Putamen (tissue), 1 donor: ENCODE measurements around the gene KIF3B.
A peak's percentile ranks its signal among the peaks of the same experiment; 100 is the strongest.
"Not testable (repeated sequence)": the region's sequence is repeated elsewhere in the genome, so short reads cannot be mapped to it uniquely, and the experiment has no call there.

Experiments used
- DNase-seq: peaks from one replicate; pipeline ENCODE4 v3.0.0-alpha.2; 2016; ENCODE audit warnings: low spot score

Gene KIF3B

GRCh38 chr20:32277361-32278198 is at the start of gene KIF3B:
Gene KIF3B, plus strand, starts transcription at chr20:32277651. Its CDS starts 32,127 bp downstream, at chr20:32309778.
- peak; percentile 88 for DNase-seq

DNA sequence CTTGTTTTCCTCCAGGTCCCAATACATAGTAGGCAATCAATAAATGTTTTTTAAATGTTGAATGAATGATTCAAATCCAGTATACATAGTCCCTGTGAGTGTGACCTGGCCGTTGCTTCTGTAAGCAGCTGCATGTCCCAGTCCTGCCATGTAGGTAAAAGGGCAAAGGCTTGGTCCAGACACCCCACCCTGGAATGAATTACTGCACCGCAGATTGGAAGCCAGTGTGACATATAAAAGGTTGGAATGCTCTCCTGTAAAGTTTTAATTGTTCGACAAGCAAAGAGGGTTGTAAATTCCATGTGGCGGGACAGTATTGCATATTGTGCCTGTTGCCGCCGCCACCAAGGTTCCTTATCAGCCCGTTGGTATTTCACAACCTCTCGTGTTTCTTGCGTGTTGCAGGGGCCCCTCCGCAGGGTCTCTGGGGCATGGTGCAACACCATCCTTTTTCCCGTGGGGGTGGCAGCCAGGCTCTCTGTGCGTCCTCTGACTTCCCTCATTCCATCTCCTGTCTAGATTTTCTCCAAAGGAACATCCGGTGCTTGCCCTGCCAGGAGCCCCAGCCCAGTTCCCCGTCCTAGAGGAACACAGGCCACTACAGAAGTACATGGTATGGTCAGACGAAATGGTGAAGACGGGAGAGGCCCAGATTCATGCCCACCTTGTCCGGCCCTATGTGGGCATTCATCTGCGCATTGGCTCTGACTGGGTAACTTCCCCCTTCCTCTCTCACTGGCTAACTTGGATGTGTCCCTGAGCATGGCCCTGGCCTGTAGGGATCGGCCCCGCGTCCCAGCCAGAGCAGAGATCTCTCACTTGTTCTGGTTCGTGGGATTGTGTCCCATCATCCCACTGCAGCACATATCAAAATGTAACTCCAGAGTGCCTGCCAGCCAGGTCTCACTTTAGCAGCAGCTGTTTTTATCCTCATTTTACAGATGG is 49.4 kb upstream of the KIF3B start:
- no peak for DNase-seq

DNA sequence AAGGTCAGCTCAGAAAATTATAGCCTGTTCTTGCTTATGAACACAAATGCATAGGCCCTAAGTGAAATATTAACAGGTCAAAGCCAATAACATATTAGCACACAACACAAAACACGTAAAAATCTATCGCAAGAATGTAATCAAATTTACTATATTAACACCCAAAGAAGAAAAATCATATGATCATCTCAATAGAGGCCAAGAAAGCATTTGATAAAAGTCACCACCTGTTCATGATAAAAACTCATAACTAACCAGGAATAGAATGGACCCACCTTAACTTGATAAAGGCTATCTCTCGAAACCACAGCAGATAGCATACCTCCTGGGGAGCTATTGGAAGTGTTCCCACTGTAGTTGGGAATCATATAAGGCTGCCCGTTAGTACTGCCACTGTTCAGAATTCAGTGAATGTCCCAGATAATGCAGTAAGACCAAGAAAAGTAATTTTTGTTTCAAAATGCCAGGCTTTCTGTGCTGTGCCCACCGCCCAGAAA is 48.2 kb upstream of the KIF3B start:
- DNase-seq: no peak

DNA sequence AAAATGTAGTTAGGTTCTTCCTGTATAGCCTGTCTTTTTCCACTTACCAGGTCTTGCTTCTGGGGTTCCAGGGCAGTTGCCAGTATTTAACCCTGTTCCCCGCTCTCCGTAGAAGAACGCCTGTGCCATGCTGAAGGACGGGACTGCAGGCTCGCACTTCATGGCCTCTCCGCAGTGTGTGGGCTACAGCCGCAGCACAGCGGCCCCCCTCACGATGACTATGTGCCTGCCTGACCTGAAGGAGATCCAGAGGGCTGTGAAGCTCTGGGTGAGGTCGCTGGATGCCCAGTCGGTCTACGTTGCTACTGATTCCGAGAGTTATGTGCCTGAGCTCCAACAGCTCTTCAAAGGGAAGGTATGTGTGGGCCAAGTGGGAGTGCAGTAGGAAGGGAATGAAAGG is 46.7 kb upstream of the KIF3B start:
- no peak for DNase-seq

- DNase-seq: no peak
These were observed 46.2 kb upstream of the KIF3B start for GRCh38 chr20:32231245-32231644.

GRCh38 chr20:32231847-32232246 is 45.6 kb upstream of the KIF3B start:
- DNase-seq: peak; percentile 30

GRCh38 chr20:32232326-32232886 is 45.0 kb upstream of the KIF3B start:
- DNase-seq: no peak

DNA sequence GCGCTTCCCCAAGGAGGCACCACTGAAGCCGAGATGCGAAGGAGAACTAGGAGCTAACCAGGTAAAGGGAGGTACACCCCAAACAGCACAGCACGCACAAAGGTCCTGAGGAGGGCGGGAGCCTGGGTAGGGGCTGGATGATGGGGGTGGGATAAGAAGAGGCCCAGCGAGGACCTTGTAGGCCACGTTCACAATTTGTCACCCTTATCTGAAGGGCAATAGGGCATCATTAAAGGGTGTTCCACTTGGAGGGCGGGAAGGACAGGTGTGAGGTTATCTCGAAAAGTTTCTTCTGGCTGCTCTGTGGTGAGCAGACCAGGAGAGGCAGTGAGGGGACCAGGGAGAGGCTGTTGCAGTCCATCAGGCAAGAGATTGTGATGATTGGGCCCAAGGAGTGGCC is 44.2 kb upstream of the KIF3B start:
- DNase-seq: no peak

DNA sequence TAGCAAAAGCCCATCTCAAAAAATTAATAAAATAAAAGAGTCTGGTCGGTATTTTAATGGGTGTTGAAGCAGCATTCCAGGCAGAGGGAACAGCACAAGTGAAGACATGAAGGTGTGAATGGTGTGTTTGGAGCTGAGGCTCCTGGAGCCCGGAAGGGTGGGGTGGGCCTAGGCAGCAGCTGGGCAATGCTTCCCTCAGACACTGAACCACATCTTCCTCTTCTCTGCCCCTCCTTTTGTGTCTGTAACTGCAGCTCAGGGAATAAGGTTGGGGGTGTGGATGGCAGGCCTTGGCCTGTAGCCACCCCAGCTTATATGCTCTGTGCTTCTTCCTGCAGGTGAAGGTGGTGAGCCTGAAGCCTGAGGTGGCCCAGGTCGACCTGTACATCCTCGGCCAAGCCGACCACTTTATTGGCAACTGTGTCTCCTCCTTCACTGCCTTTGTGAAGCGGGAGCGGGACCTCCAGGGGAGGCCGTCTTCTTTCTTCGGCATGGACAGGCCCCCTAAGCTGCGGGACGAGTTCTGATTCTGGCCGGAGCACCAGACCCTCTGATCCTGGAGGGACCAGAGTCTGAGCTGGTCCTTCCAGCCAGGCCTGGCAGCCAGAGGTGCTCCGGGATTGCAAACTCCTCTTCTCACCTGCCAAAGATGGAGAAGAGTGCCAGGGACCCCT is 43.2 kb upstream of the KIF3B start:
- DNase-seq: no peak

DNA sequence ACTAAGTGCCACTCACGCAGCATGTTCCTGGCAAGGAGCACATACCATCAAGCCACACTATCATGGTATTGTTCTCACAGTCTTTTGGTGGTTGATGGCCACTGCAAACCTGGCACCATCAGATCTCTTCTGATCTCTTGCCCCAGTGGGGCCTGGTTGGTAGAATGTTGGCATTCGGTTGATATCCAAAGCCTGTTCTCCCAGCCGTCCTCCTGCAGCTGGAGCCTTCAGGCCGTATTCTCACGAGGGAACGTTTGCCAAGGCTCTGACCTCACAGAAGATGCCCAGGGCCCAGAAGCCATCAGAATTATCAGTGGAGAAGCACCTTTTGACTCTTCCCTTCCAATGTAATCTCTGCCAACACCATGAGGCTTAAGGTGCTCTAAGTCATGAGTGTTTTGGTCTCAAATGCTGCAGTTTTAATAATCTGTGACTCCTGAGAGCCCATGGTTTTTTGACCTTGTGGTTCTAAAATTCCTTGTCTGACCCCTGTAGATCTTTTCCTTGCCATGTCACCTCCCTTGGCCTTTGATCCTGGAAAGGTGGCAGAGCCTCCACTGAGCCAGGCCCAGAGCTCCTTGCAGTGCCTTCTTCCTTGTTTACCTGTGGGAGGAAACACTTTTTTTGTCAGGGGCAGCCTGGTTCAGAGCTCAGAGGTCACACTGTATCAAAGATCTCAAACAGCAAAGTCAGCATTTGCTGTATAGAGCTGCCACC is 42.0 kb upstream of the KIF3B start:
- DNase-seq: no peak

DNA sequence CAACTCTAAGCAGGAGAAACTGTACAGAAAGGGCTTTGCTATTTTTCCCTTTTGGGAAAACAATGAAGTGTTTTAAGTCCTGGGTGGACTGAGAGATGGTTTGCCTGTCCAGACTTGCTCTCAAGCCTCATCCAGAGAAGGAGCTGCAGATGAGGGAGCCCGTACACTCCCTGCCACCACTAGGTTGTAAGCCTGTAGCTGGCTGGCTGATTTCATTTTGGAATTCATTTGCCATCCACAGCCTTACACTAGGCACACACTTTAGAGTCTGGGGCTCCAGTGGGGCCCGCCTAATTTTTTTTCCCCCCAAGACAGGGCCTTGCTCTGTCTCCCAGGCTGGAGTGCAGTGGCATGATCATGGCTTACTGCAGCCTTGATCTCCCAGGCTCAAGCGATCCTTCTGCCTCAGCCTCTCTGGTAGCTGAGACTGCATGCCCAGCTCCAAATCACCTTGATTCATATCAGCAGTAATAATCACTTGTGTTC is 41.4 kb upstream of the KIF3B start:
- no peak for DNase-seq

DNA sequence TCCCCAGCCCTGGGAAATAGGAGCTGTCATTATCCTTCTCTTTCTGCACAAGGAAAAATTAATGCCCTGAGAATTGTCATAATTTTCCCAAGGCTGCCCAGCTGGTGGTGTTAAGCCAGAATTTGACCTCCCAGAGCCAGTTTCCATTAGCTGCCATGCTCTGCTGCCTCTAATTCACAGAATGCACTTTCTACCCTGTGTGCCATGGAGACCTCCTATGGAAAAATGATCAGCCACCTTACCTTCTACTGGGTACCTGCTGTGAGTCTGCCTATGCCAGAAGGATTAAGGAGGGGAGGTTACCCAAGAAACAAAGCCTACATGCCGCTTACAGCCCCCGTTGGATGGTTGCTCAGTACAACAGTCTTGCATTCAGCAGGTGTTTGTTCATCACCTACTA is 40.6 kb upstream of the KIF3B start:
- no peak for DNase-seq

DNA sequence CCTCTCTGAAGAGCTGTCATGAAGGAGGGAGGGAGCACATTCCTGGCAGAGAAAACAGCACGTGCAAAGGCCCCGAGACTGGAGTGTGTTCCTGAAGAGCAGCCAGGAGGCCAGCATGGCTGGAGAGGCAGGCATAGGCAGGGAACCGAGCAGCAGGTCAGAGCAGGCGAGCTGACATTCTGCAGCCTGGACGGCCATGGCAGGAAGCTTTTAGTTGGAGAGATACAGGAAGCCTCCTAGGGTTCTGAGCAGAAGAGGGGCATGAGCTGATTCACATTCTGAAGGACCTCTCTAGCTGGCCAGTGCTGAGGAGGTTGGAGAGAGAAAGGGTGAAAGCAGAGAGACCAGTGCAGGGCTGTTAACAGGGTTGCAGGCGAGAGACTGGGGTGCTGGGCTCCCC is 40.0 kb upstream of the KIF3B start:
- DNase-seq: no peak

- DNase-seq: no peak
These were observed 38.7 kb upstream of the KIF3B start for GRCh38 chr20:32238483-32239425.

DNA sequence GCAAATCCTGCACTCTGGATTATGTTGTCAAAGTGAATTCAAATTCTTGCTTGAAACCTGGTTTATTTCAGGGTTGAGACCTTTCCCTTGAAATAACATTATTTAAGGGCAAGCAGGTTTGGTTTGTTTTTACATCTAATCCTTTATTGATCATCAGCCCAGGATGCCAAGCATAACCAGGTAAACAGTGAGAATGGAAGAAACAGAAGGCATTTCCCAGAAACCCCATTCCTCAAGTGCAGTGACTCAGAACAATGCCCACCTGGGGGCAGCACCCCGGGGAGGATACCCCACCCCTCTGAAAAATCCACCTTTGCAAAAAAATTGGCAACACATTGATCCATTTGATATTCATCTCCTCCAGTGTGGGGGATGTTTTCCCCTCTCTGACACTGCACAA is 37.2 kb upstream of the KIF3B start:
- no peak for DNase-seq

- DNase-seq: no peak
These were observed 35.6 kb upstream of the KIF3B start for GRCh38 chr20:32241807-32242206.

DNA sequence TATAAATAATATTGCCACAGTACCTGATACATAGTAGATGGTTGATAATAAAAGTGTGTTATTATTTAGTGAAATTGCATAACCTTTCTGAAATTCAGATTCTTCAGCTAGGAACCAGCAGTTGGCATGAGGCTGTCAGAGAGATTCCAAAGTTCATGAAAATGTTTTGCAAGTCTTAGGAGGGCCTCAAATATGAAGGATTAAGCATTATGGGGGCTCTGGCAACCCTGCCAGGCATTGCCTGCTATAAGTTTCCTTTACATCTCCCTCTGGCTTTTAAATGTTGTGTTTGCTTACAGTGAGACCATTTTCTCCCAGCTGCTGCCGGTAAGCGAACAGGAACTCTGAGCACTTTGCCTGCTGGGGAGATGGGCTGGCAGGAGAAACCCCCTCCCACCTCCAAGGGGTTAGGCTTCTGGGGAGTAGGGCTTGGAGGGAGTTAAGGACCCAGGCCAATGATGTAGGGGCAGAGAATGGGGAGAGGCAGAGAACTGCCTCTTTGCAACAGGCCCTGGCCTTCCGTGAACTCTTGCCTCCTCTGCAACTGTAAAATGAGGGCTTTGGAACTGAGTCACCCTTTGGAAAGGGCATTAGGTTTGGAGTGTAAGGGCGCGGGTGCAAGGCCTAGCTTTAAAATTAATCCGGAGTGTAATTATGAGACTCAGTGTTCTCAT is 33.2 kb upstream of the KIF3B start:
- no peak for DNase-seq

GRCh38 chr20:32244959-32245358 is 32.5 kb upstream of the KIF3B start:
- DNase-seq: no peak

DNA sequence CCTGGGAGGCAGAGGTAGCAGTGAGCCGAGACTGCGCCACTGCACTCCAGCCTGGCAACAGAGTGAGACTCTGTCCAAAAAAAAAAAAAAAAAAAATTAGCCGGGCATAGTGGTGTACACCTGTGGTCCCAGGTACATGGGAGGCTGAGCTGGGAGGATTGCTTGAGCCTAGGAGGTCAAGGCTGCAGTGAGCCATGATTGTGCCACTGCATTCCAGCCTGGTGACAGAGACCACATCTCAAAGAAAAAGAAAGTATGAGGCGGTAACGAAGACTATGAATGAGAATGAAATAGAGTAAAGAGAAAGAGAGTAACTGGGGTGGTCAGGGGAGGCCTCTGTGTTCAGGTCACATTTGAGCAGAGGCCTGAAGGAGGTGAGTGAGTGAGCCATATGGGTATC is 31.2 kb upstream of the KIF3B start:
- DNase-seq: not testable (repeated sequence)
